ENCODE measurements around the gene ELF1. TPM values are rescaled to one million over a fixed set of nuclear protein-coding genes. Genes with fewer than 3 reads are reported as not detected.
A peak's percentile ranks its signal among the peaks of the same experiment; 100 is the strongest.
"Not testable (repeated sequence)": the region's sequence is repeated elsewhere in the genome, so short reads cannot be mapped to it uniquely, and the experiment has no call there.

ELF1 gene
- total RNA-seq, 2 donors from 2014 or later, result 61.8 to 86.1 TPM

DNA sequence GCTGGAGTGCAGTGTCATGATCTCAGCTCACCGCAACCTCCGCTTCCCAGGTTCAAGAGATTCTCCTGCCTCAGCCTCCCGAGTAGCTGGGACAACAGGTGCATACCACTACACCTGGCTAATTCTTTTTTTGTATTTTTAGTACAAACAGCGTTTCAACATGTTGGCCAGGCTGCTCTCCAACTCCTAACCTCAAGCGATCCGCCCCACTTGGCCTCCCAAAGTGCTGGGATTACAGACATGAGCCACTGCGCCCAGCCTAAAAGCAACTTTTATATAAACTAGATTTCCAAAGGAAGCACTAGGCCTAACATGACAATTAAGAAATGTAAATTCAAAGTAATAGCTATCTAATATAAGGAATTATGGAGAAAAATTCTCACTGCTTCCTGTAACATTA lies 99.2 kb downstream of the ELF1 start:
- not testable (repeated sequence) for H3K9me3 Mint-ChIP-seq; H3K27me3 Mint-ChIP-seq; DNase-seq (ENCODE audit: low spot score); H3K36me3 Mint-ChIP-seq; ATAC-seq
- H3K27ac Mint-ChIP-seq, result peak overlapping the region in 1 of 2 donors; percentile 95
- peak overlapping the region; percentile 94 for H3K4me3 Mint-ChIP-seq
- H3K4me1 Mint-ChIP-seq (ENCODE audit: low read depth in 2 of 2), result peaks cover 23 to 25% of the 10 kb centered on the region in 2 donors

DNA sequence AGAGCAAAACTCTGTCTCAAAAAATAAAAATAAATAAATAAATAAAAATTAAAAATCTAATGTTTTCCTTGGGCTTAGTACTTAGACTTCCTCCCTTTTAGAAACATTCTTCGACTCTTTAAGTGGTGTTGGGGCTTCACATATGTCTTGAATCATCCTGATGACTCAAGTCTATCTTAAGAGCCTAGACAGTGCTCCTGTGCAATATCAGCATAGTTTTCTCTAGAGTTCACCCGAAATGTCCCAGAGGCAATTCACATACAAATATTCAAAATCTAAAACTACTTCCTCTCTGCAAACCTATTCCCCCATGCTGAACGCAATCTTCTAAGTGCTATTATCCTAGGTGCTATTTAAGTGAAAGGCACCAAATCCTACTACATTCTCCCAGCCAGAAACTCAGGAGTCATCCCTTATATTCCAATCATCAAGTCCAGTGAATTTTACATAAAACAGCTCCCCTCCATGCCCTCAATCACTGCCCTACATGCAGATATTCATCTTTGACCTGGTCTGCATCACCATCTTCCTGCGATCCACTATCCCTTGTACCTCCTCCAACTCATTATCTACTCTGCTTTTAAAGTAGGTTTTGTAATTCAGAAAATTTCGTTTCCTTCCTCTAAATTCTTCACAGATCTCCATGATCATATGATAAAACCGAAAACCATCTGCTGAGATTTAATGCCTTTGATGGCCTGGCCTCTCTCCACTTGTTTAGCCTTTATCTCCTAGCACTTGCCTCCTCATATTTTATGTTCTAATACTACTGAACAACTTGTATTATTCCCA lies 102.7 kb downstream of the ELF1 start:
- Mint-ChIP-seq H3K4me3 (no peak overlapping the region), H3K27ac (no peak overlapping the region), H3K36me3 (no peaks in the 10 kb centered on the region), H3K9me3 (no peaks in the 10 kb centered on the region), H3K4me1 (ENCODE audit: low read depth in 2 of 2) (peaks cover 21 to 24% of the 10 kb centered on the region in 2 donors), H3K27me3 (no peaks in the 10 kb centered on the region)
- ATAC-seq (no peak), DNase-seq (ENCODE audit: low spot score) (no peak)

DNA sequence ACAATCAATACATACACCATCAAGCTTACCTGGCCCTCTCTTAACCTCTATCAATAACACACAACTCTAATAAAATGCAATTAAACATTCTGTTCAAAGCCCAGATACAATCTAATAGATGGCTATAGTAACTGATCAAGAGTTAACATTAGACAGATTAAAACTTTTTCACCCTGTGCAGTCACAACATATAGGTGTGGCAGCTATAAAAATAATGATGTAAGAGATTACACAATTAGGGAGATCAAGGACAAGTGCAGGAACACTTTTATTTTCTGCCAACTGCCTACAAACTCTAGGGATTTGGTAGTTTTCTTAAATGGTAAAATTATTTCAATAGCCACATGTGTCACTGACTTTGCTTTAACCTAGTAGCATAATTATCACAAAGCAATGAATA lies 104.3 kb downstream of the ELF1 start:
- not testable (repeated sequence) for H3K4me3 Mint-ChIP-seq; ATAC-seq; H3K27me3 Mint-ChIP-seq; H3K9me3 Mint-ChIP-seq; H3K36me3 Mint-ChIP-seq; DNase-seq (ENCODE audit: low spot score); H3K27ac Mint-ChIP-seq
- H3K4me1 Mint-ChIP-seq (ENCODE audit: low read depth in 2 of 2), result peaks cover 11 to 25% of the 10 kb centered on the region in 2 donors

DNA sequence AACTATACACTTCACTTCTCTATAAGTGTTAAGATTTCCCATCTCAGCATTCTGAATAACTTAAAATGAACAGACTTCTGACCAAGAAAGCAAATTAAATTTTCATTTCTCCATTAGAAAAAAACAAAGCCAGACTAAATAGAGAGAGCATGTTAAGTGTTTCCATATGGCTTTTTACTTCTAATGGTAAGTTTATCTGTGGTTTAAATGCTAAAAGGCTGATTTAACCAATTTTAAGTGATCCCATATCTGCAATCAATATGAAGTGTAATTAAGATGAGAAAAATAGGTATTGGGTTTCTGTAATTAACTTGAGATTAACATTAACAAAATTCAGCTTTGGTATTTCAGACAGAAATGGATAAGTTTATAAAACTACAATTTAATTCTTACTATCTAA lies 107.8 kb downstream of the ELF1 start:
- H3K9me3 Mint-ChIP-seq, result no peaks in the 10 kb centered on the region
- peaks cover 5 to 21% of the 10 kb centered on the region in 2 donors for H3K4me1 Mint-ChIP-seq (ENCODE audit: low read depth in 2 of 2)
- no peaks in the 10 kb centered on the region for H3K36me3 Mint-ChIP-seq
- H3K27me3 Mint-ChIP-seq, result no peaks in the 10 kb centered on the region
- ATAC-seq (no peak), DNase-seq (ENCODE audit: low spot score) (no peak)
- H3K4me3 Mint-ChIP-seq, result no peak overlapping the region
- peak overlapping the region in 1 of 2 donors; percentile 36 for H3K27ac Mint-ChIP-seq

DNA sequence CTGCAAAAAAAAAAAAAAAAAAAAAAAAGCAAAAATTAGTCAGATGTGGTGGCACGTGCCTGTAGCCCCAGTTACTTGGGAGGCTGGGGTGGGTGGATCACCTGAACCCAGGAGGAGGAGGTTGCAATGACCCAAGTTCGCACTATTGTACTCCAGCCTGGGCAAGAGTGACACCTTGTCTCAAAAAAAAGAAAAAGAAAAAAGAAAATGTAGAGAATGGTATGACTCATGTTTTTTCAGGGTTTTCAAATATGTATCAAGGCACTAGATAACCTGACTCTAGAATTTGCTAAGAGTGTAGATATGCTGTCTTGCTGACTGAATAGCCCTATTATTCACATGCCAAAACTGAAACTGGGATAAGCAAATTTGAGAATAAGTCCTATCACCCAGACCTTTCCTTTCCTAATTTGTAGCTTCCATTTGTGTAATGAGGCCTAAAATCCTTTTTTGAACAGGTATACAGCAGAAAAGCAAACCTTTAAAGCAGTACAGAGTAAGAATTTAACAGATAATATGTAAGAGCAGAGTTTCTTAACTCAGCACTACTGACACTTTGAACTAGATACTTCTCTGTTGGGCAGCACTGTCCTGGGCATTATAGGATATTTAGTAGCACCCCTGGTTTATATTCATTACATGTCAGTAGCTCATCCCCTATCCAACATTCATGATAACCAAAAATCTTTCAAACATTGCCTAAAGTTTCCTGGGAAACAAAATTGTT lies 108.6 kb downstream of the ELF1 start:
- Mint-ChIP-seq H3K36me3 (no peaks in the 10 kb centered on the region), H3K27ac (peak overlapping the region in 1 of 2 donors; percentile 36), H3K4me1 (ENCODE audit: low read depth in 2 of 2) (peaks cover 0 to 19% of the 10 kb centered on the region in 2 donors), H3K9me3 (no peaks in the 10 kb centered on the region), H3K27me3 (no peaks in the 10 kb centered on the region), H3K4me3 (no peak overlapping the region)
- ATAC-seq (peak; percentile 43 to 81), DNase-seq (ENCODE audit: low spot score) (no peak)

DNA sequence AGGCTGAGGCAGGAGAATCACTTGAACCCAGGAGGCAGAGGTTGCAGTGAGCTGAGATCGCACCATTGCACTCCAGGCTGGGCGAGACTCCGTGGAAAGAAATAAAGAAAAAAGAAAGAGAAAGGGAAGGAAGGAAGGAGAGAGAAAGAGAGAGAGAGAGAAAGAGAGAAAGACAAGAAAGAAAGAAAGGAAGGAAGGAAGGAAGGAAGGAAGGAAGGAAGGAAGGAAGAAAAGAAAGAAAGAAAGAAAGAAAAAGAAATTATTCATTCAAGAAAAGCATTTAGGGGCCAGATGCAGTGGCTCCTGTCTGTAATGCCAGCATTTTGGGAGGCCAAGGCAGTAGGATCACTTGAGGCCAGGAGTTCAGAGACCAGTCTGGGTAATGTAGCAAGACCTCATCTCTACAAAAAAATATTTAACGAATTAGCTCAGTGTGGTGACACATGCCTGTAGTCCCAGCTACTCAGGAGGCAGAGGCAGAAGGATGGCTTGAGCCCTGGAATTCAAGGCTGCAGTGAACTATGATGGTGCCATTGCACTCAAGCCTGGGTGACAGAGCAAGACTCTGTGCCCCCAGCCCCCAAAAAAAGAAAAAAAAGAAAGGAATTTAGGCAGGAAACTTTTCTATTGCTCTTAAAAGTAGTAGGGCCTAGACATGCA lies 109.4 kb downstream of the ELF1 start:
- H3K36me3 Mint-ChIP-seq, result not testable (repeated sequence)
- peaks cover 0 to 19% of the 10 kb centered on the region in 2 donors for H3K4me1 Mint-ChIP-seq (ENCODE audit: low read depth in 2 of 2)

DNA sequence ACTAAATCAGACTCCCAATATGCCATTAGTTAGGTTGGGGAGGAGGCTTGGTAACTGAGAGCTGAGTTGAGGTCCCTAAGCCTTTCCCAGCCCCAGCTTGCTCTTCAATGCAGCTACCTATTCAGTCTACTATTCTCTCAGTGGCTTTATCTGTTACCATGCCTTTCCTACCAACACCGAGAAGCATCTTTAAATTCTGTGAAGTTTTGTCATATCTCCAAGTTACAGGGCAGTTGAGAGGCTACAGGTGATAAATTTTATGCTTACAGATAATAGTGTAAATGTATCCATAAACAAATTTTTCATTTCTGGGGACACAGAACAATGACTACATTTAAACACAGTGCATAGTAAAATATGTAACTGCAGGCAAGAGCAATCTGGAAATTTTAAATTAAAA lies 110.6 kb downstream of the ELF1 start:
- Mint-ChIP-seq H3K4me1 (ENCODE audit: low read depth in 2 of 2) (peaks cover 0 to 19% of the 10 kb centered on the region in 2 donors), H3K36me3 (no peaks in the 10 kb centered on the region), H3K9me3 (no peaks in the 10 kb centered on the region), H3K4me3 (no peak overlapping the region), H3K27ac (no peak overlapping the region), H3K27me3 (no peaks in the 10 kb centered on the region)
- DNase-seq (ENCODE audit: low spot score), result no peak
- no peak for ATAC-seq

More for the DNA sequence above, 109.4 kb downstream of the ELF1 start:
- H3K27ac Mint-ChIP-seq; DNase-seq (ENCODE audit: low spot score); H3K4me3 Mint-ChIP-seq; H3K9me3 Mint-ChIP-seq; ATAC-seq; H3K27me3 Mint-ChIP-seq: not testable (repeated sequence)

DNA sequence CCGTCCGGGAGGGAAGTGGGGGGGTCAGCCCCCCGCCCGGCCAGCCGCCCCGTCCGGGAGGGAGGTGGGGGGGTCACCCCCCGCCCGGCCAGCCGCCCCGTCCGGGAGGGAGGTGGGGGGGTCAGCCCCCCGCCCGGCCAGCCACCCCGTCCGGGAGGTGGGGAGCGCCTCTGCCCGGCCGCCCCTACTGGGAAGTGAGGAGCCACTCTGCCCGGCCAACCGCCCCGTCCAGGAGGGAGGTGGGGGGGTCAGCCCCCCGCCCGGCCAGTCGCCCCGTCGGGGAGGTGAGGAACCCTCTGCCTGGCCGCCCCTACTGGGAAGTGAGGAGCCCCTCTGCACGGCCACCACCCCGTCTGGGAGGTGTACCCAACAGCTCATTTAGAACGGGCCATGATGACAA lies 118.1 kb downstream of the ELF1 start:
- ATAC-seq; H3K27ac Mint-ChIP-seq; DNase-seq (ENCODE audit: low spot score); H3K4me3 Mint-ChIP-seq; H3K36me3 Mint-ChIP-seq; H3K4me1 Mint-ChIP-seq (ENCODE audit: low read depth in 2 of 2); H3K27me3 Mint-ChIP-seq; H3K9me3 Mint-ChIP-seq: not testable (repeated sequence)

DNA sequence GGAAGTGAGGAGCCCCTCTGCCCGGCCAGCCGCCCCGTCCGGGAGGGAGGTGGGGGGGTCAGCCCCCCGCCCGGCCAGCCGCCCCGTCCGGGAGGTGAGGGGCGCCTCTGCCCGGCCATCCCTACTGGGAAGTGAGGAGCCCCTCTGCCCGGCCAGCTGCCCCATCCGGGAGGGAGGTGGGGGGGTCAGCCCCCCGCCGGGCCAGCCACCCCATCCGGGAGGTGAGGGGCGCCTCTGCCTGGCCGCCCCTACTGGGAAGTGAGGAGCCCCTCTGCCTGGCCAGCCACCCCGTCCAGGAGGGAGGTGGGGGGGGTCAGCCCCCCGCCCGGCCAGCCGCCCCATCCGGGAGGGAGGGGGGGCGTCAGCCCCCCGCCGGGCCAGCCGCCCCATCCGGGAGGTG lies 118.5 kb downstream of the ELF1 start:
- H3K27ac Mint-ChIP-seq; H3K27me3 Mint-ChIP-seq; ATAC-seq; DNase-seq (ENCODE audit: low spot score); H3K9me3 Mint-ChIP-seq; H3K4me1 Mint-ChIP-seq (ENCODE audit: low read depth in 2 of 2); H3K4me3 Mint-ChIP-seq; H3K36me3 Mint-ChIP-seq: not testable (repeated sequence)

DNA sequence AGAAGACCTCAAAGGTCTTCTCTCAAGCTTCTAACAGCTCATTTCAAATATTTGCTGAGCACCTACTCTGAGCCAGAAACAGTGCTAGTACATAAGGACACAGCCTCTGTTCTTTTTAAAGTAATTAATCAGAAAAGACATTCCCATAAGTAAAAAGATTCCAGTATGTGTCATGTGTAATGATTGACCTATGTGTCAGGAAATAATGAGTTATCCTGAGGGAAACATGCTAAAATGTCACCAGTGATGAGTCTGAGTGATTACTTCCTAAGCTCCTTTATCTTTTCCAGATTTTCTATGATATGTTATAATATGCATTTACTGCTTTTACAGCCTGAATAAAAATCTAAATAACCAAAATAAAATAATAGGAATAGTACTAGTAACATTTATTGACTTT lies 122.1 kb downstream of the ELF1 start:
- DNase-seq (ENCODE audit: low spot score), result no peak
- H3K27me3 Mint-ChIP-seq, result no peaks in the 10 kb centered on the region

DNA sequence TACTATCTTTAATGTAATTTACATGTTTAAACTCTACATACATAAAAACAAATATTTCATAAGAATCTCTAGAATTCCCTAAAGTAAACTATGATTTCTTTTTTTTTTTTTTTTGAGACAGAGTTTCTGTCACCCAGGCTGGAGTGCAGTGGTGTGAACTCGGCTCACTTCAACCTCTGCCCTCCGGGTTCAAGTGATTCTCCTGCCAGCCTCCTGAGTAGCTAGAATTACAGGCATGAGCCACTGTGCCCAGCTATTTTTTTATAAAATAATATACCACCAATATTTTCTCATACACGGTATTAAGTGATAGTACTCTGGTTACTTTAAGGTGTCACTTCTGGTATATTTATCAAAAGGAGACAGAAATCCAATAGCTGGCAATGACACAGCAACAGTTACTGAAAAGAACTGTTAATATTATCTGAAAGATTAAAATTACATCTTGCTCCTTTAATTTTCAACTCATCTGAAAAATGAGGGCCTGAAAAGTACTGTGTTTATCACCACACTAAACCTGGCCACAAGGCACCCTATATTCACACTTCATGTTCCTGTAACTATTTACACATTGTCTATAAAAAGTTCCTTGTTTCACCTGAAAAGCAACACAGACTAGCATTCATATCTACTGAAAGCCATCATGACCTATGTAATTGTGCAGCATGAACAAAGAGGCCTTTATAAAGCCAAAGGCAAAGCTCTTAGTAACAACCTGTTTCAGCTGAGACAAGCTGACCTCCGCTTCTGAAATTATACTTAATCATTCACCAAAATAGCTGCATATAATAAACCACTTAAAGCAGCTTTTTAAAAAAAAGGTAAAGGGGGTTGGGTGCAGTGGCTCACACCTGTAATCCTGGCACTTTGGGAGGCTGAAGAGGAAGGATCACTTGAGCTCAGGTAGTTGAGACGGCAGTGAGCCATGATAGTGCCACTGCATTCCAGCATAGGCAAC lies 123.6 kb downstream of the ELF1 start:
- no peak overlapping the region for H3K4me3 Mint-ChIP-seq
- no peak for DNase-seq (ENCODE audit: low spot score)
- peaks cover 6% of the 10 kb centered on the region for H3K36me3 Mint-ChIP-seq
- ATAC-seq, result no peak
- peaks cover 6 to 9% of the 10 kb centered on the region in 2 donors for H3K4me1 Mint-ChIP-seq (ENCODE audit: low read depth in 2 of 2)
- no peaks in the 10 kb centered on the region for H3K9me3 Mint-ChIP-seq
- H3K27me3 Mint-ChIP-seq, result no peaks in the 10 kb centered on the region
- no peak overlapping the region for H3K27ac Mint-ChIP-seq

More for the DNA sequence above, 122.1 kb downstream of the ELF1 start:
- no peaks in the 10 kb centered on the region for H3K9me3 Mint-ChIP-seq
- H3K4me1 Mint-ChIP-seq (ENCODE audit: low read depth in 2 of 2), result peaks cover 6 to 9% of the 10 kb centered on the region in 2 donors
- H3K27ac Mint-ChIP-seq, result no peak overlapping the region
- H3K36me3 Mint-ChIP-seq, result no peaks in the 10 kb centered on the region
- no peak overlapping the region for H3K4me3 Mint-ChIP-seq
- no peak for ATAC-seq

DNA sequence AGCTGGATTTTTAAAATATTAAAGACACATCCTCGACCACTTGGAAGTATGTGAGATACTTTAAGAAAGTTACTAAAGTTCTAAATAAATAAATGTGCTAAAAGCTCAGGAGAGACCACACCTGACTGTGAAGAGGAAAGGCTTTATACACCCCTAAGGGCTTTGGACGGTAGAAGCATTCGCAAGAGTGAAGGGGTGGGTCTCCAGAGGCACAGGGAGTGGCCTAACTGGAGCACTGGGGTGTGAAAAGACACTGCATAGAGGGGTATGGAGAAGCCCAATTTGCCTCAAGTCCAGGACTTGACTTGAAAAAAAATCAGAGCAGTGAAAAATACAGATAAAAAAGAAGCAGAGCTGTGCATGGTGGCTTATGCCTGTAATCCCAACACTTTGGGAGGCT lies 125.5 kb downstream of the ELF1 start:
- peak overlapping the region in 1 of 2 donors; percentile 29 for H3K27ac Mint-ChIP-seq
- peaks cover 14% of the 10 kb centered on the region for H3K36me3 Mint-ChIP-seq
- not testable (repeated sequence) for H3K9me3 Mint-ChIP-seq; DNase-seq (ENCODE audit: low spot score); ATAC-seq; H3K4me3 Mint-ChIP-seq; H3K27me3 Mint-ChIP-seq
- H3K4me1 Mint-ChIP-seq (ENCODE audit: low read depth in 2 of 2), result peaks cover 9 to 13% of the 10 kb centered on the region in 2 donors

DNA sequence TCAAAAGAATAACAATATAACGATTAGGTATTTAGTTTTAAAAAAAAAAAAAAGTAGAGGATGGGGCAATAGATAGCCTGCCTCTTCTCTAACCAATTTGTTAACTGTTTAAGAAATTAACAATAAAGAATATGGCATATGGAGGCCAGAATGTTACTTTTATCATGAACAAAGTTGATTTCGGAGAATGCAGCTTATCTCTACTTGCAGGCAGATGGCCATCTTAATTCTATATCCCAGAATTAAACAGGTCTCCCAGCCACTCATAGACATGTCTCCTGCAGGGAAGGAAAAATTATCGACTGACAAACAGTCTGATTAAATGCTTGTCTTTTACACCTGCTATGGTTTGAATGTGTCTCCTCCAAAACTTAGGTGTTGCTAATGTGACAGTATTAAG lies 133.1 kb downstream of the ELF1 start:
- Mint-ChIP-seq H3K9me3 (peaks cover 3% of the 10 kb centered on the region), H3K27me3 (no peaks in the 10 kb centered on the region), H3K4me1 (ENCODE audit: low read depth in 2 of 2) (peaks cover 20 to 28% of the 10 kb centered on the region in 2 donors), H3K27ac (no peak overlapping the region), H3K4me3 (no peak overlapping the region), H3K36me3 (peaks cover 8% of the 10 kb centered on the region)
- no peak for DNase-seq (ENCODE audit: low spot score)
- ATAC-seq, result no peak
